ENCODE data around the gene ERCC5.

The ERCC5 gene

DNA sequence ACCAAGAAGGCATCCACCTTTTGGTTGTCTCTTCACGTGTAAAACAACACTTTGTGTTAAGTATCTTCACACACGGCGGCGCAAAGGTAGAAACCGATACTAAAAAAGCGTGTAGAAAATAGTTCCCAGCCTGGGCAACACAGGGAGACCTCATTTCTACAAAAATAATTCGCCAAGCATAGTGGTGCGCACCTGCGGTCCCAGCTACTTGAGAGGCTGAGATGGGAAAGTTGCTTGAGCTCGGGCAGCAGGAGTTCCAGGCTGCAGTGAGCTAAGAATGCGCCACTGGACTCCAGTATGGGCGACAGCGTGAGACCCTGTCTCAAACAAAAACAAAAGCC lies 573 bp upstream of the ERCC5 start:
- DNase-seq (ENCODE audit: low spot score): no peak

DNA sequence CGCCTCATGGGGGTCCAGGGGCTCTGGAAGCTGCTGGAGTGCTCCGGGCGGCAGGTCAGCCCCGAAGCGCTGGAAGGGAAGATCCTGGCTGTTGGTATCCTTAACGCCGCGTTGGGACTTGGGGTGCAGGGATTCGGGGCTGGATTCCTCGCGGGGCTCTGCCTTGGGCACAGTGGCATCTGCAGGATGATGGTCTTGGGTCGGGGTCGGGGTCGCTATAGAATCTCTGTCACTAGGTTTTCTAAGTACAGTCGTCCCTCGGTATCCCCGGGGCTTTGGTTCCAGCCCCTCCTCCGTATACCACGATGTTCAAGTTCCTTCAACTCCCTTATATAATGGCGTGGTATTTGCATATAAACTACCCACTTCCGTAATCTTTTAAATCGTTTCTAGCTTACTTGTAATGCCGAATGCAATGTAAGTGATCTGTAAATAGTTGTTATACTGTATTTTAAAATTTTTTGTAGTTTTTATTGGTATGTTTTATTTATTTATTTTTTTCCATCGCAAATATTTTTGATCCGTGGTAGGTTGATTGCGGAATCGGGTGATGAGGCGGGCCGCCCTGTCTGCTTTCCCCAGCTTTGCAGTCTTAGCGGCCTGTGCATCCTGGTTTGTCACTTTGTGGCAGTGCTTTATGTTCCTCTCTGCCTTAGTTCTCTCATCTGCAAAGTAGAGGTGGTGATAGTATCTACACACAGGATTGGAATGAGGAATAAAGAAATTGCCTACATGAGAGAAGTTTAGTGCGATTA lies 606 bp downstream of the ERCC5 start:
- no peak for DNase-seq (ENCODE audit: low spot score)

DNA sequence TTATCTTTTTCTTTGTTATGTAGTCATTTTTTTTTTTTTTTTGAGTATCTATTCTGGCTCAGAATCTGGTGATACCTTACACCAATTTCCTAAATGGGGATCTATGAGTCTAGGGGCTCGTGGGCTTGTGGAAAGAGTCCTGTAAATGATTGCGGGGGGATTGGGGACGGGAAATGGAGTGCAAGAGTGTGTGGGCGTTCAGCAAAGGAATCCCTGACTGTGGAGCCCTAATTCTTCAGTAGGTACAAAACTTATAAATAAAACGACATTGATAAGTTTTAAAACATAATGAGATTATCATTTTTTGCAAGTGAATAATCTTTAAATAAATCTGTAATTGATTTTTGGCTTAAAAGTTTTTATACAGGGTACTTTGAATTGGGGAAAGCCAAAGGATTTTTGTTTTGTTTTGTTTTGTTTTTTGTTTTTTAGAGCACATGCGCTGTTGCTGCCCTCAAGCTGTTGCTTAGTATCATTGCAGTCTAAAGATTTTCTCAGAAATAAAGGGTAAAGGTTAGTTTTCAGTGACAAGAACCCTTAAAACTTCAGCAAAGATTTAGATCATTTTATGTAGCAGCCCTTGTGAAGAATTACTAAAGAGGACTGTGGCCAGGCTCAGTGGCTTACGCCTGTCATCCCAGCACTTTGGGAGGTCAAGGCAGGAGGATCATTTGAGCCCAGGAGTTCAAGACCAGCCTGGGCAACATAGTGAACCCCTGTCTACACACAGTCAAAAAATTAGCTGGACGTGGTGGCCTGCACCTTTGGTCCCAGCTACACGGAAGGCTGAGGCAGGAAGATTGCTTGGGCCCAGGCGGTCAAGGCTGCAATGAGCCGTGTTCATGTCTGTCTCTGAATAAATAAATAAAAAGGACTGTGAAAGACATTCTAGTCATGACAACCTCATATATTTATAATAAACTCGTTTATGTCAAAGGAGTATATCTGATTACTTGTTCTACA lies 1.7 kb downstream of the ERCC5 start:
- no peak for DNase-seq (ENCODE audit: low spot score)

DNA sequence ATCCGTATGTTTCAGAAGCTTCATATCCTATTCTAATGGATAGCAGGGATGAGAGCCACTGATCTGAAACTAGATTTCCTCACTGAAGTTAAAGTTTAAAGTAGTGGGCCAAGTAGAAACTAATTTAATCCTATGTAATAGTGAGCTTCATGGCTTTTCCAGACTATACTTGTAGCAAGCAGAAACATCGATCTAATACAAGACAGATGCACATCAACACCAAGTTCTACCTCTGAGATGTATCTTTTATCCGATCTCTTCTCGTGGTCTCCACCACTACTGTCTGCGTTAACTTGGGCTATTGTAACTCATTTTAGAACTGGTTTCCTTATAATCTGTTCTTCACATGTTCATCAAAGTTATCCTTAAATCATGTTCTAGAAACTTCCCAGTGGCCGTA lies 3.1 kb downstream of the ERCC5 start:
- DNase-seq (ENCODE audit: low spot score): no peak

DNA sequence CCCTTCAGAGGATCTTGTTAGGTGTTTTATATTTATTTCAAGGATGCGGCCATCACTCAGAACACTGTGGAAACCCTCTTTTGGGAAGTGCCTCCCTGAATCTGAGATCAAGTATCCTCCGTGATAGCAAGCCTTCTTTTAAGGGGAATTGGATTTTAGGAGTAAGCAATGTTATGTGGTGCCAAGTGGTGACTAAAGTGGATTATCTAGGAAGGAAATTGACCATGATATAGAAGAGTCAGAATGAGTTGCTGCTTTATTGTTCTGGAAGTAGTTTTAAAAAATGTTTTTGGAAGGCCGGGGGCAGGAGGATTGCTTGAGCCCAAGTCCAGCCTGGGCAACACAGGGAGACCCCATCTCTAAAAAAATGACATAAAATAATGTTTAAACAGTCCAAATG lies 6.7 kb downstream of the ERCC5 start:
- no peak for DNase-seq (ENCODE audit: low spot score)

DNA sequence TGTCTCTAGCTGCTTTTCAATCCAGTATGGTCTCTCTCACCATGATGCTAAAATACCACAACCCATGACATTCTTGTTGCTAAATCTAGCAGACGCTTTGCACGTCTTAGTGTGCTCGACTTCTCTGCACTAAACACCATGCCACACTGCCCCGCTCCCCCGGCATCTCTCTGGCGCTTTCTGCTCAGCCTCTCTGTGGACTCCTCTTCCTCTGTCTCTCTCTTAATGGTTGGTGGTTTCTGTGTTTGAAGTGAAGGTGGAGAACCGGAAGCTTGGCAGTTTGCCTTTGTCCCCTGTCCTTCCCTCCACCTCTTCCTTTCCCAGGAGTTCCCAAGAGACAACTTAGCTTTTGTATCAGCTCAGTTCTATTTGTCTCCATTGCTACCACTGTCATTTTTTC lies 8.8 kb downstream of the ERCC5 start:
- DNase-seq (ENCODE audit: low spot score): no peak

DNA sequence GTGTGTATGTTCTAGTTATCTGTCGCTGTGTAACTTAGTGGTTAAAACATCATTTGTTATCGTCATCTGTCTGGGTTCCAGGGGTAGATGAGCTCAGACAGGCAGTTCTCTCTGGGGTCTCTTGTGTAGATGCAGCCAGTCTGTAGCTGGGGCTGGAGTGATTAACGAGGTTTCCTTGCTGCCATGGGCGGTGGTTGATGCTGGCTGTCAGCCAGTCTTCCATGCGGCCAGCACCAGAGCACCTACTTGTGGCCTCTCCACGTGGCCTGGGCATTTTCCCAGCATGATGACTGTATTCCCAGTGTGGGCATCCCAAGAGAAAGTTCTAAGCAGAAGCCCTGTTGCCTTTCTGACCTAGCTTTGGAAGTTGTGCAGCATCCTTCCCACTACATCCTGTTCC lies 10.7 kb downstream of the ERCC5 start:
- no peak for DNase-seq (ENCODE audit: low spot score)

DNA sequence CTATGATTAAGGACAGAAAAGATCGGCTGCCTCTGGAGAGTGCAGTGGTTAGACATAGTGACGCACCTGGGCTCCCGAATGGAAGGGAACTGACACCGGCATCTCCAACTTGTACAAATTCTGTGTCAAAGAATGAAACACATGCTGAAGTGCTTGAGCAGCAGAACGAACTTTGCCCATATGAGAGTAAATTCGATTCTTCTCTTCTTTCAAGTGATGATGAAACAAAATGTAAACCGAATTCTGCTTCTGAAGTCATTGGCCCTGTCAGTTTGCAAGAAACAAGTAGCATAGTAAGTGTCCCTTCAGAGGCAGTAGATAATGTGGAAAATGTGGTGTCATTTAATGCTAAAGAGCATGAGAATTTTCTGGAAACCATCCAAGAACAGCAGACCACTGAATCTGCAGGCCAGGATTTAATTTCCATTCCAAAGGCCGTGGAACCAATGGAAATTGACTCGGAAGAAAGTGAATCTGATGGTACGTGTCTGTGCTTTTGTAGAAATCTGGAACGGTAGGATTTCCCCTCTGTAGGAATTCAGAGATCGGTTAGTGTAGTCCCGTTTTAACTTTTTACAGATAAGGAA lies 16.9 kb downstream of the ERCC5 start:
- no peak for DNase-seq (ENCODE audit: low spot score)

DNA sequence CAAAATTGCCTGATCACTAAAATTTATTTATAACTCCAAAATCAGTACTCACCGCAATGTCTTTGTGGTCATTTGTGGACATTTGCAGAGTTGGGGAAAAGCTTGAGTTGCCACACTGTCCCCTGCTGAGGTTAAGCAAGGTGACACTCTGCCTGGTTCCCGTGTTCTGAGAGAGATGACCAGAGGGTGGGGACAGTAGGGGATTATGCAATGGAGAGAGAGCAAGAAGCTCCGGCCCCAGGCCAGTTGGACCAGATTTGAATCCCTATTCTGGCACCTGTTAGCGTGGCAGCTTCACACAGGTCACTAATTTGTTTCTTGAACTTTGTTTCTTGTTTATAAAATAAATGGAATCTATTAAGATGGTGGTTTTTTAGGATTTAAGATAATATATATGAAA lies 17.8 kb downstream of the ERCC5 start:
- DNase-seq (ENCODE audit: low spot score): no peak

DNA sequence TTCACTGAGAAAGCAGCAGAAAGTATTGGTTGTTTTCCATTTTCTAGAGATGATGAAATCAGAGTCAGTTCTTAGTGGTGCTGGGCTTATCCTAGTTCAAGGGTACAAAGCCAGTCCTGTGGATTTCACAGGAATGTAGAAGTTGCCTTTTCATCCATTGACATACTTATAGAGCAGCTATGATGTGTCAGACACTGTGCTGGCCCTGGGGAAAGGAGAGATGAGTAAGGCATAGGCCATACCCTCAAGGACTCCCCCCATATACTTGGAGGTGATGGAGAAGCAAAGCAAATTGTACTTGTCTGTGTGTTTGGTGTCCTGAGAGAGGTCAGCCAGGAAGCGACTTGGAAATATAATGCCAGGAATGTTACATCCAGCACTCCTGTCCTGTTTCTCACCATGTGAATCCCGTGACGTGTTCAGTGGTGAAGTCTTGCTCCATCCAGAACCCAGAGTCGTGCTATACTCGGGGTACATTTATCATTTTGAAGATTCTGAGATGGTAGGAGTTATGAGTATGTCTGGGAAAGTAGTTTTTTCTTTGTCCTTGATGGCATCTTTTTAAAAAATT lies 22.6 kb downstream of the ERCC5 start:
- no peak for DNase-seq (ENCODE audit: low spot score)

DNA sequence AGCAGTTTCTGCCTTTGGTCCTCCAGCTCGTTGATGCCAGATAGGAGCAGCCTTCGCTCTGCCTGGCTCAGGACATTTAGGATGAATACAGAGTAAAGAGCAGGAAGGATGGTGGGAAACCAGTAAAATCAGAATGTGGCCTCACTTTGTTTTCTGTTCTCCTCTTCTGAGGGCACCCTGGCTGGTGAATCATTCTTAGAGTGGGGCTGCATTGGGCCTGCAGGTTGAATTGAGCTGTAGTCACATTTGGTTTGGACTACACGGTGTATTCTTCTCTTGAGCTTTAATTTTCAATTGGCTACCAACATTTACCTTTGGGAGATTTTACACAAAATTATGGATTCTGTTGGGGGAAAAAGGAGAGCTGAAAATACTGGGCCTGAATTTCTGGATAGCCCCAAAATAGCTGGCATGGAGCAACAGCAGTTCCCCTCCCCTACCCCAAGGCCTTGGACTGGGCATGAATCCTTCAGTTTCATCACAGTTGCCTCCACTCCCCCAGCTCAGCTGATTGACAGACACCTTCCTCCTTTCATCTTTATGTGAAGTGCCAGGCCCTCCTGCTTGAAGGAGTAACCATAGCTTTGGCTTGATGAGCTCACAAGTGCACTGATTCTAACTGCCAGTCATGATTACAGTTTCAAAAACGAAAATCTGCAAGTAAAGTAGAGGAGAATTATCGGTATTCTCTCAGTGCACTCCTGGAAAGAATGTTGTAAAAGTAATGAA lies 24.3 kb downstream of the ERCC5 start:
- DNase-seq (ENCODE audit: low spot score): no peak

DNA sequence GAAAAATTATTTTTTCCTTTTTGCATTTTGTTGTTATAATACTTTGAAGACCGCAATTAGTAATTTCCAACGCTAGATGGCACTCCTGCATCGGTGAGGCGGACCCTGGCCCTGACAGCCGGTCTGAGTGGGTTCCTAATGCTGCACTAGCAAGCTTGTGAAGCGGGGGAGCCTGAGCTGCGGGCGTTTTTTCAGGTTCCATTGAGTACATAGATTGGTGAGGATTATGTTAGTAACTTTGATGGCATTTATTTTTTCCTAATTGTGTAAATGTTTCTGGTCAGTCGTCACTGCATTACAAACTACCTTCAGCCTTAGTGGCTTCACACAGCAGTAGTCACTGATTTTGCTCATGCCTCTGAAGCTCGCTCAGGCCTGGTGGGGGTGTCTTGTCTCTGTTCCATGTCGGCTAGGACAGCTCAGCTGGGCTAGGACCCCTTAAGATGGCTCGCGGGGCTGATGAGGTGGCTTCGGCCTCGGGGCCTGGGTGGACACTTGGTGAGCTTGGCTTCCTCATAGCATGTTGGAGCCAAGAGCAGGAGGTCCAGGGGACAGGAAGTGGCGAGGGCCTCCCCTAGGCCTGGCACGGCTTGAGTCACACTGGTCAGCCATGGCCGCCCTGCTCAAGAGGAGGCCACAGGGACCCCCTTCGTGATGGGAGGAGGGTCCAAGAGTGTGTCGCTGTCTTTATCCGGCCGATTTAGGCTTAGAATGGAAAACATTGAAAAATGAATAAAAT lies 25.0 kb downstream of the ERCC5 start:
- DNase-seq (ENCODE audit: low spot score): peak; percentile 16

DNA sequence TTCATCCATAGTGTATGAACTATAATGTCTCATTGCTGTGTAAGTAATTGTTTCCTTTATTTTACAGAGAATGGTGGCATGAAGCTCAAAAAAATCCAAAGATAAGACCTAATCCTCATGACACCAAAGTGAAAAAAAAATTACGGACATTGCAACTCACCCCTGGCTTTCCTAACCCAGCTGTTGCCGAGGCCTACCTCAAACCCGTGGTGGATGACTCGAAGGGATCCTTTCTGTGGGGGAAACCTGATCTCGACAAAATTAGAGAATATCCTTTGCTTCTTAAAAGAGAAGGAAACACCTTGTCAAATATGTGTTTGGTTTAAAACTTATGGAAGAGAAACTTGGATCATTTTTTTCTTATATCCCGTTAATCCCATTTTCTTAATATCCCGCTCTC lies 26.3 kb downstream of the ERCC5 start:
- no peak for DNase-seq (ENCODE audit: low spot score)

DNA sequence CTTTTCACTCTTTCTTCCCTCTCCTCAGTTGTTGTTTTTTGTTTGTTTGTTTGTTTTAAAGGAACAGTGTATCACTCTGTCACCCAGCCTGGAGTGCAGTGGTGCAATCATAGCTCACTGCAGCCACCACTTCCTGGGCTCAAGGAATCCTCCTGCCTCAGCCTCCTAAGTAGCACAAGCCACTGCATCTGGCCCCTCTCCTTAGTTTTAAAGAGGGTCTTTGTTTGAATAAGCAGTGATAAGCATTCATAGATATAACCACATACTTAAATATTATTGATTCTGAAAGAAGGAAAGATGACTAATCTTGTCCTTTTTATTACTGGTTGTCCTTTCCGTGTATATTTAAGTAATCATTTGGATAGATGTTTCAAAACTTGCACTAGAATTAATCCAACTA lies 26.7 kb downstream of the ERCC5 start:
- no peak for DNase-seq (ENCODE audit: low spot score)

DNA sequence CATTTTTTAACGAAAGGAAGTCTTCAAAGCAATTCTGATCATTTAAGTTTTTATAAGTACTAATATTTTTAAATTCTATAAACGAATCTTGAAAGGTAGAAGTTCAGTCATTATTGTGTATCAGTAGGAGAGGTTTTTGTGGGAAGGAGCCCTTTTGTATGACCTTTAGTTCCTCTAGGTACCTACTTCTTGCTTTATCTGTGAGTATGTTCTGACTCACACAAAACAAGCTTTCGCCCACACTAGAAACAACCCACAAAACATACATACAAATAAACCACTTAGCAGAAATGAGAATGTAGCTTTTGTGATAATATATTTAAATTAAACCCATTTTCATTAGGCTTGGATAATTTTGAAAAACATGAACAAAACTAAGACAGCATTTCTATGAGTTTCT lies 27.8 kb downstream of the ERCC5 start:
- no peak for DNase-seq (ENCODE audit: low spot score)

DNA sequence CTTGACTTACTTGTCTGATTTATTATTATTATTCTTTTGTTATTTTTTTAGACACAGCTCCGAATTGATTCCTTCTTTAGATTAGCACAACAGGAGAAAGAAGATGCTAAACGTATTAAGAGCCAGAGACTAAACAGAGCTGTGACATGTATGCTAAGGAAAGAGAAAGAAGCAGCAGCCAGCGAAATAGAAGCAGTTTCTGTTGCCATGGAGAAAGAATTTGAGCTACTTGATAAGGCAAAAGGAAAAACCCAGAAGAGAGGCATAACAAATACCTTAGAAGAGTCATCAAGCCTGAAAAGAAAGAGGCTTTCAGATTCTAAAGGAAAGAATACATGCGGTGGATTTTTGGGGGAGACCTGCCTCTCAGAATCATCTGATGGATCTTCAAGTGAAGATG lies 29.4 kb downstream of the ERCC5 start:
- no peak for DNase-seq (ENCODE audit: low spot score)

DNA sequence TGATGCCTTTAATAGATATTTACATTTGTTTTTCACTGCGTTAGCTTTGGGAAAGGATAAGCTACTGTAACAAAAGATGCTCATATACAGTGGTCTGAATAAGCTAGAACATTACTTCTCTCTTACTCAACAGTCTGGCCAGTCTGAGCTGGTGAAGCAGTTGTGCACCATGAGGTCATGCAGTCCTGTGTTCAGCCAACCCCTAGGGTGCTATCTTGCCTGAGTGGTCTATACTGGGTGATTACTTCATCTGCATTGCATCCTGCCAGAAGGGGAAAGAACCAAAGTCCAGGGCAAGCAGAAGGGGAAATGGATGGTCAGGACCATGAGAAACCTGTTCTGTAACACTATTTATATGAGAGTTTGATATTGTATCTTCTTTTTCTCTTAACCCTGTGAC lies 31.5 kb downstream of the ERCC5 start:
- peak; percentile 12 for DNase-seq (ENCODE audit: low spot score)

DNA sequence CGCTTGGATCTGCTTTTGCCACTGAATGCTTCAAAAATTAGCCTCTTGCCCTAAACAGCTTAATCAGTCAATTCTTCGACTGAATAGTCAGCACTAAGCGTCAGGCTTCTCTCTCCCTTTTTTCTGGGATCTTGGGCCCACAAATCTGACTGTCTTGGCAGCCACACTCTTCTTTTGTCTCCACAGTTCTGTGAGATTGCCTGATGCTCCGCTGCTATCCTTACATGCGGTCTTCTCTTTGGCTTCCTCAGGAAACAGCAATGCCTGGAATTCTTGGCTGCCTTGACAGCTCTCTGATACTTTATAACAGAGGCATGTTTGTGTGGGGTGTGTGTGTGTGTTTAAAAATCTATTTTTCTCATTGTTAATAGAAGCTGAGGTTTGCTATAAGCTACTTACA lies 32.6 kb downstream of the ERCC5 start:
- no peak for DNase-seq (ENCODE audit: low spot score)

DNA sequence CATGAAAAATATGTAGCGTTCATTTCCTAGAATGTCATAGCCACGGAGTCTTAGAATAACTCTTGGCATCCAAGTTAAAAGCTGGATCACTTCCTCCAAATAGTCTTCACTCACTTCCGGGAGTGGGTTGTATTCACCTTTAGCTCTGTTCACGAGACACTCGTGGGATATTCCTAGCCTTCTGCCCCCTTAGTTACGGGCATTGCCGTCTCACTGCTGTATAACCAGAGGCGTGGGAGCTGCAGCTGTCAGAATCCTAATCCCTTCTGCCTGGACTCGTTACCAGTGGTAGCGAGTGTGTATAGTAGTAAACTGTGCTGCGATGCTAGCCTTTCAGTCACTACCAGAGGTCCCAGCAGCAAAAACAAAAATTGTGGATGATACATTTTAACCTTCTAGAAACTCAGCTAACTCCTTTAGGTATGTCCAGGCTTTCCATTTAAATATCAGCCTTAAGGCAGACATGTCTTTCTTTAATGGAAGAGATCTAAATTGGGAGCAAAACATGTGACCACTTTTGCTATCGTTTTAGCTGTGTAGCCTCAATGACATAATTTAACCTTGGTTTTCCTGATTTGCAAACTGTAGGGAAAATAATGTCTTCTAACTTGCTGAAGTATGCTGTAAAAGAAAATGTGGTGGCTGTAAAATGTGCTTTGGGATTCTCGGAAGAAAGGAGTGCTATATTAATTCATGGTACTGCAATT lies 34.1 kb downstream of the ERCC5 start:
- no peak for DNase-seq (ENCODE audit: low spot score)

DNA sequence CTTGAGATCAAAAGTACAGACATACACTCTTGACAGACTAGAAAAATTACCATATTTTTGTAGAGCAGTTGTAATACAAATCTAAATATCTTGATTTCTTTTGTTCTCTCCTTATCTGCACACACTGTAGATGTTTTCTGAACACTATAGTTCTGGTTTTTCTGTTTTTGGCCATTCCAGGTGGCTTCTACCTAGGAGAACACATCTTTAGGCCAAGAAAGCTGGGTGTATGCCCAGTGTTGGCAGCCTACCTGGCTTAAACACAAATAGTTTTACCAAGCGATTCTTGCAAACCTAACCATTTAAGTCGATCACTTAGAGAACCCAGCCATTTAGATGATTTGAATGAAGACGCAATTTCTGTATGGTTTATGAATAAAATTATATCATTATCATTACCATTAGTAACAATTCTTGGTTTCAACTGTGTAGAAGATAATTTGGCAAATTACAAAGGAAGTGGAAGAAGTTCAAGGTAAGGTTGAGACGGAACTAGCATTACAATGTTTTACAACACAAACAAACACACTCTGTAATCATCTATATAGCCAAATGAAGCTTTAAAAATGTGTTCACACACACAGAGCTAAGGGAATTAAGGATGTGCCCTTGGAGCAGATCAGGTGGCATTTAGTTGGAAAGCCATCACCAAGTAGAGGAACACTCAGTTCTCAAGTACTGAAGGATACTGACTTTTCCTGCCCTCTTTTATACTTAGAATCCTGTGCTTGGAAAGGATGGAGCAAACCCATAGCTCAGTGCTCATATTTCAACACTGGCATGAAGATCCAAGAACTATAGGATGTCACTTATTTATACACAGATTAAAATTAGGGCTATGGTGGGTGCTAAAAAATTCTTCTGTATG lies 36.2 kb downstream of the ERCC5 start:
- DNase-seq (ENCODE audit: low spot score): no peak
